GM23338 (cell line): Measurements from ENCODE around the gene CELSR3. TPM values are rescaled to one million over a fixed set of nuclear protein-coding genes. Genes with fewer than 3 reads are reported as not detected.
A peak's percentile ranks its signal among the peaks of the same experiment; 100 is the strongest.

Experiments
- ATAC-seq: fragments of 200-7000 bp; cut with Tn5 transposase; 3 replicates; pipeline ENCODE4 v1.9.1; 2020
- DNase-seq: peaks from one replicate; pipeline ENCODE4 v3.0.0-alpha.2; 2015; ENCODE audit warnings: low spot score
- H2AFZ ChIP-seq: fragments of 200-600 bp; sonication (generic); 2 replicates; pipeline ENCODE4 v1.8.0; 2016; ENCODE audit warnings: antibody characterized with exemption, mild to moderate bottlenecking, moderate library complexity
- H3F3A ChIP-seq: fragments of 200-600 bp; sonication (generic); replicated peaks from 2 replicates; pipeline ENCODE4 v1.8.0; 2017; ENCODE audit warnings: antibody characterized with exemption, mixed run types, low read depth
- H3K27ac ChIP-seq: fragments of 200-600 bp; sonication (generic); 2 replicates; pipeline ENCODE4 v1.6.1; 2016; ENCODE audit warnings: low read depth
- H3K27me3 ChIP-seq: fragments of 200-600 bp; sonication (generic); 2 replicates; pipeline ENCODE4 v1.8.0; 2016; ENCODE audit warnings: mild to moderate bottlenecking, mixed run types, moderate library complexity; ENCODE audit not compliant: insufficient read depth
- H3K36me3 ChIP-seq: fragments of 200-600 bp; sonication (generic); 2 replicates; pipeline ENCODE4 v1.8.0; 2016; ENCODE audit warnings: mild to moderate bottlenecking; ENCODE audit not compliant: insufficient read depth
- H3K4me1 ChIP-seq: fragments of 200-600 bp; sonication (generic); 2 replicates; pipeline ENCODE4 v1.8.0; 2016; ENCODE audit warnings: mild to moderate bottlenecking, moderate library complexity; ENCODE audit not compliant: insufficient read depth
- H3K4me2 ChIP-seq: fragments of 200-600 bp; sonication (generic); 2 replicates; pipeline ENCODE4 v1.7.1; 2017; ENCODE audit warnings: mixed run types
- H3K4me3 ChIP-seq: fragments of 200-600 bp; sonication (generic); 2 replicates; pipeline ENCODE4 v1.6.1; 2016; ENCODE audit warnings: mixed run types
- H3K79me2 ChIP-seq: fragments of 200-600 bp; sonication (generic); replicated peaks from 2 replicates; pipeline ENCODE4 v1.8.0; 2017; ENCODE audit warnings: mild to moderate bottlenecking; ENCODE audit not compliant: insufficient read depth
- H3K9me2 ChIP-seq: fragments of 200-600 bp; sonication (generic); 2 replicates; pipeline ENCODE4 v1.8.0; 2017; ENCODE audit not compliant: insufficient read depth
- H4K20me1 ChIP-seq: fragments of 200-600 bp; sonication (generic); replicated peaks from 2 replicates; pipeline ENCODE4 v1.8.0; 2017; ENCODE audit warnings: mild to moderate bottlenecking; ENCODE audit not compliant: insufficient read depth
- H3K27ac Mint-ChIP-seq: 2 replicates; pipeline ENCODE4 v1.8.0; 2020; ENCODE audit warnings: inconsistent platforms, mild to moderate bottlenecking, moderate library complexity, mixed read lengths
- H3K27me3 Mint-ChIP-seq: 3 replicates; pipeline ENCODE4 v1.8.0; 2022; ENCODE audit warnings: low read depth, mild to moderate bottlenecking, moderate library complexity, mixed read lengths, inconsistent platforms; ENCODE audit not compliant: insufficient read depth, poor library complexity
- H3K36me3 Mint-ChIP-seq: 3 replicates; pipeline ENCODE4 v1.8.0; 2021; ENCODE audit warnings: low read depth, mild to moderate bottlenecking, inconsistent platforms, moderate library complexity, mixed read lengths
- H3K4me1 Mint-ChIP-seq: 3 replicates; pipeline ENCODE4 v1.8.0; 2020; ENCODE audit warnings: mild to moderate bottlenecking, inconsistent platforms, mixed read lengths
- H3K4me3 Mint-ChIP-seq: 3 replicates; pipeline ENCODE4 v1.8.0; 2021; ENCODE audit warnings: moderate library complexity, mild to moderate bottlenecking, inconsistent platforms, mixed read lengths
- H3K9me3 Mint-ChIP-seq: 3 replicates; pipeline ENCODE4 v1.8.0; 2020; ENCODE audit warnings: moderate library complexity, mild to moderate bottlenecking, inconsistent platforms, mixed read lengths
- CREB1 ChIP-seq: fragments of 250-450 bp; sonication (Bioruptor Pico); IDR thresholded peaks from 2 replicates; pipeline ENCODE4 v1.5.0; 2020; ENCODE audit warnings: low read depth, mild to moderate bottlenecking, moderate library complexity
- CTCF ChIP-seq, 2 experiments: fragments of 200-600 bp in 1 of 2; sonication (generic) in 1 of 2; conservative IDR thresholded peaks; 2 replicates each; pipeline versions ENCODE4 v1.5.1 to v1.6.1; 2016 to 2017; ENCODE audit warnings: antibody characterized with exemption in 2 of 2, low read depth in 2 of 2, mild to moderate bottlenecking in 2 of 2, moderate library complexity in 1 of 2
- ETS1 ChIP-seq: IDR thresholded peaks from 2 replicates; pipeline ENCODE4 v1.6.1; 2016; ENCODE audit warnings: antibody characterized with exemption
- EZH2 ChIP-seq: fragments of 200-600 bp; sonication (generic); IDR thresholded peaks from one replicate; pipeline ENCODE4 v1.8.0; 2017; ENCODE audit warnings: antibody characterized with exemption, mild to moderate bottlenecking, low read depth; ENCODE audit not compliant: unreplicated experiment
- JUNB ChIP-seq: IDR thresholded peaks from one replicate; pipeline ENCODE4 v1.6.1; 2016; ENCODE audit warnings: antibody characterized with exemption; ENCODE audit not compliant: unreplicated experiment
- REST ChIP-seq: IDR thresholded peaks from one replicate; pipeline ENCODE4 v1.6.1; 2018; ENCODE audit warnings: antibody characterized with exemption; ENCODE audit not compliant: unreplicated experiment
- STAT1 ChIP-seq: IDR thresholded peaks from one replicate; pipeline ENCODE4 v1.6.1; 2016; ENCODE audit warnings: antibody characterized with exemption; ENCODE audit not compliant: unreplicated experiment
- ZNF331 ChIP-seq: fragments of 250-450 bp; sonication (Bioruptor Pico); IDR thresholded peaks from 2 replicates; pipeline ENCODE4 v1.5.0; 2020; ENCODE audit warnings: low read depth, mild to moderate bottlenecking, moderate library complexity
- ZNF462 ChIP-seq: fragments of 250-450 bp; sonication (Bioruptor Pico); IDR thresholded peaks from 2 replicates; pipeline ENCODE4 v1.5.0; 2020; ENCODE audit warnings: mild to moderate bottlenecking, moderate library complexity
- polyA plus RNA-seq: library from polyadenylated mRNA; unstranded; fragments of >200 nt; fragmentation: Nextera tagmentation; extraction: Ambion mirVana; gene quantifications from 2 replicates; pipeline ENCODE4 v1.2.1, GENCODE V29; 2016
- total RNA-seq: library from RNA; depleted of rRNA; stranded (reverse); fragments of >200 nt; shearing (Covaris generic); gene quantifications from 2 replicates; pipeline ENCODE4 v1.2.3, GENCODE V29; 2014

Gene CELSR3
- total and polyA plus RNA-seq, 2 experiments from 2014 or later = 7.5 to 33.3 TPM

GRCh38 chr3:48655606-48656005 lies 7.1 kb downstream of the CELSR3 start (continued):
- no peak for TF ChIP-seq CTCF (conservative IDR thresholded peaks at IDR 0.05; ENCODE audit: low read depth in 2 of 2)

GRCh38 chr3:48655063-48655462 lies 7.6 kb downstream of the CELSR3 start:
- no peaks in the 10 kb centered on the region for H3K36me3 ChIP-seq
- TF ChIP-seq ZNF462 (CRISPR knock-in tag) = no peak
- no peak for TF ChIP-seq ZNF331
- no peak for TF ChIP-seq CREB1 (CRISPR knock-in tag)
- no peak for TF ChIP-seq STAT1
- TF ChIP-seq JUNB = no peak
- no peak for TF ChIP-seq REST
- no peak for TF ChIP-seq CTCF (conservative IDR thresholded peaks at IDR 0.05; ENCODE audit: low read depth in 2 of 2)
- no peak for TF ChIP-seq ETS1
- no peak for TF ChIP-seq EZH2

More at GRCh38 chr3:48655063-48655462, 7.6 kb downstream of the CELSR3 start:
- peaks cover 50% of the 10 kb centered on the region for H3K36me3 Mint-ChIP-seq
- H3K27me3 Mint-ChIP-seq = peaks cover 18% of the 10 kb centered on the region
- peaks cover 20% of the 10 kb centered on the region for H3F3A ChIP-seq
- H3K27ac Mint-ChIP-seq = no peak overlapping the region
- H4K20me1 ChIP-seq = peaks cover 3% of the 10 kb centered on the region; the same call in 1 of the 2 replicates
- no peak for DNase-seq
- no peak for ATAC-seq
- peak overlapping the region; percentile 85 for H3K4me2 ChIP-seq
- H3K9me2 ChIP-seq = no peaks in the 10 kb centered on the region
- H3K4me1 Mint-ChIP-seq = peaks cover 10% of the 10 kb centered on the region; the same call in 2 of the 3 replicates
- no peak overlapping the region; the same call in 1 of the 2 replicates for H2AFZ ChIP-seq
- no peaks in the 10 kb centered on the region for H3K27me3 ChIP-seq
- H3K27ac ChIP-seq = no peak overlapping the region
- peaks cover 3% of the 10 kb centered on the region; the same call in 1 of the 2 replicates for H3K4me1 ChIP-seq
- H3K79me2 ChIP-seq = no peaks in the 10 kb centered on the region
- H3K4me3 Mint-ChIP-seq = peak overlapping the region; percentile 74
- H3K4me3 ChIP-seq = peak overlapping the region; percentile 59
- H3K9me3 Mint-ChIP-seq = no peaks in the 10 kb centered on the region; the same call in 2 of the 3 replicates
